ENCODE measurements around the gene CDYL.

The CDYL gene

DNA sequence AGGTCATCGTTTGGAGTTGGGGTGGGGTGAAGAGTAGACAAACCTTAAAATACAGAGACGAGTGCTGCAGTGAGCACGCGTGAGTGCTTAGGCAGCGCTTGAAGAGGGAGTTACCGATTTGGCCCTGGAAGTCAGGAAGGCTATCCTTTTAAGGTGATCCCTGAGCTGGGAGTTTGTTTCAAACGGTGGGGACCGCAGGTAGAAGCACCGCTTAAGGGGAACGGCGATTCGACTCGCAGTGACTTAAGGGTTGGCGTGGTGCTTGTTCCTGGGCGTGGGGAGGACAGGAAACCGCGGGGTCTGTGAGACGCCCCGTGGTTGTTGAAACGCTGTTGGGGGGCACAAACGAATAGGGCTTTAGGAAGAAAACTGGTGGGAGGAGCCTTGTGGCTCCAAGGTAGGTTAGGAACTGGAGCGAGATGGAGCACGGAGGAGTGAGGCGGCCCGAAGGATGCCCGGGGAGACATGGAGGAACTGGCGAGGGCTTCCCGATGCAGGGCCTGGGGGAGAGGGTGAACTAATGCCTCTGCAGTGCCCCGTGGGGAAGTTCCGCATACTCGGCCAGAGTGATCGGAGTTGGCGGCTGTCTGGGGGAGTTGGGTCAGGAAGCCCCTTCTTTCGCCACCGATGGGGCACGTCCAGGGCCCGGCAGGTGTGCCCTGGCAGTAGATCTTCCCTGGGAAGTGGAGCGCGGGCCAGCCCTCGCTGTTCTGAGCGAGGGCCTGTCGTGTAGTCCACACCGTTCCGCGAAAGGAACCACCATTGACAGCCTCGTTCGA is 1.3 kb upstream of the CDYL start:
- DNase-seq (ENCODE audit: low spot score) = peak; percentile 13

GRCh38 chr6:4775494-4776130 is 592 bp upstream of the CDYL start:
- DNase-seq (ENCODE audit: low spot score) = peak; percentile 75

- DNase-seq (ENCODE audit: low spot score) = no peak
Measured at GRCh38 chr6:4776493-4777393, 539 bp downstream of the CDYL start.

- DNase-seq (ENCODE audit: low spot score) = no peak
Measured at GRCh38 chr6:4777394-4777935, 1.3 kb downstream of the CDYL start.

DNA sequence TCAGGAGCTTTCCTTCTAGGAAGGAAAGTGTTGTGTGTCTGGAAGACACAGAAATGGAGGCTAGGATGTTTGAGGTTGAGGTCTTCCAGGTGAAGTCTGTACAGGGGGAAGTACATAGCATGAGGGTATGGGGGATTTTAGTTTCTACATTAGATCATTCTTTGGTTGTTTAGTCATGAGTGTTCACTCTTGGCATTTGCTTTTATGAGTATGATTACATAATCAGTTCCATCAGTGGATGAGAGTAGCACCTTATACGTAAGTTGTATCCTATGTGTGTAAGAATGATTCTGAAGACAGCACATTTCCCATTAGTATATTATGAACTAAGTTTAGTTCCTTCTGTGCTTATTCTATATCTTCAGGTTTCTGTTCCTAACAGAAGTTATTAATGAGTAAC is 1.9 kb downstream of the CDYL start:
- no peak for DNase-seq (ENCODE audit: low spot score)

GRCh38 chr6:4780360-4780812 is 4.2 kb downstream of the CDYL start:
- no peak for DNase-seq (ENCODE audit: low spot score)

DNA sequence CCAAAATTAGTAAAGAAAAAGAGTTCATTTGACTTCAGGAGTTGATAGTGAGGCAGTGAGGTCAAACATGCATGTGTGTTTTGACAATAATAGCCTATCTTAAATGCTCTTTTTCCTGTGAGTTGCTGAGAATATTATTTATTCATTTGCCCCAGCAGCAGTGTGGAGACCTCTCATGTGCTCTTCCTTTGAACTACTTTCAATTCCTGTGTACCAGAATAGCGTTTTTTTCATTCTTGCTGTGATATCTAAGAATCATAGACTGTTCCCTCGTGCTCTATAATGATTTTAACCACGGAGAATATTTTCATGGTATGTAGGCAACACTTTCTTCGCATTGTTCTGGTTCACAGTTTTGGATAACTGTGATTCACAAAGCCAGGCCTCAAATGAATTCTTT is 5.2 kb downstream of the CDYL start:
- no peak for DNase-seq (ENCODE audit: low spot score)

- no peak for DNase-seq (ENCODE audit: low spot score)
Measured at GRCh38 chr6:4781967-4782575, 5.9 kb downstream of the CDYL start.

GRCh38 chr6:4786996-4787395 is 10.8 kb downstream of the CDYL start:
- DNase-seq (ENCODE audit: low spot score) = no peak

DNA sequence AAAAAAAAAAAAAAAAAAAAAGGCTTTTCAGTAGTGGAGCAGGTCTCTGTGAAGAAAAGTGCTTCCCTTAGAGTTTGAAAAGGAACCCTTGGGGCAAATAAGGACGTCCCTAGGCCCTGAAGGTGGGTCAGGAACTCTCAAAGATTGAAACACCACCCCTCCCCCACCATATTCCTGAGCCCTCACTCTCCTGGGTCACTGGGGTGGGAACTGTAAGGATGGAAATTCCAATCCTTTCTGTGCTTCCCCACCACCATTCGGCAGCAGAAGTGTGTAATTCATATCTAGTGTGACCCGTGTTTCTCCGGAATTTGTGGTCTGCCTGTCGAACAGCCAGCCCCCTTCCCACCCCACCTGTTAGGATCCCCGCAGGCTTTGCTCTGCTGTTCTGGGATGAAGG is 12.3 kb downstream of the CDYL start:
- no peak for DNase-seq (ENCODE audit: low spot score)

DNA sequence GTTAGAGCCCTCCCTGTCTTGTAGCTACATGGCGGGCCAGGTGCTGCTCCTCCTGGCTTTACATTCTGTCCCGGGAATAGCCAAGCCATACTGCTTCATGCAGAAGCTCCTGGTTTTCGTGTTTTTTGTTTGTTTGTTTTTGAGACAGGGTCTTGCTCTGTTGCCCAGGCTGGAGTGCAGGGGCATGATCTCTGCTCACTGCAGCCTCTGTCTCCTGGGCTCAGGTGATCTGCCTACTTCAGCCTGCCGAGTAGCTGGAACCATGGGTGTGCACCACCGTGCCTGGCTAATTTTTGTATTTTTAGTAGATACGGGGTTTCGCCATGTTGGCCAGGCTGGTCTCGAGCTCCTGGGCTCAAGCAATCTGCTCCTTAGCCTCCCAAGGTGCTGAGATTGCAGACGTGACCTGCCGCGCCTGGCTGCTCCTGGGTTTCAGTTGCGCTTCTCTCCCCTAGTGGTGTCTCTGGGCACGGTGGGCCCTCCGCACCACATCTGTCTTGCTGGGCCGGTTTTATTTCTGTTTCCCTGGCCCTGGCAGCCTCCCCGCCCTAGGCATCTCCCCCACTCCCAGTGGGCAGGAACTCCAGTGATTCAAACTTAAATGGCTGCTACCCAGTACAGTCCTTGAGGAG is 12.9 kb downstream of the CDYL start:
- DNase-seq (ENCODE audit: low spot score) = no peak

- no peak for DNase-seq (ENCODE audit: low spot score)
Measured at GRCh38 chr6:4790158-4790899, 14.1 kb downstream of the CDYL start.

DNA sequence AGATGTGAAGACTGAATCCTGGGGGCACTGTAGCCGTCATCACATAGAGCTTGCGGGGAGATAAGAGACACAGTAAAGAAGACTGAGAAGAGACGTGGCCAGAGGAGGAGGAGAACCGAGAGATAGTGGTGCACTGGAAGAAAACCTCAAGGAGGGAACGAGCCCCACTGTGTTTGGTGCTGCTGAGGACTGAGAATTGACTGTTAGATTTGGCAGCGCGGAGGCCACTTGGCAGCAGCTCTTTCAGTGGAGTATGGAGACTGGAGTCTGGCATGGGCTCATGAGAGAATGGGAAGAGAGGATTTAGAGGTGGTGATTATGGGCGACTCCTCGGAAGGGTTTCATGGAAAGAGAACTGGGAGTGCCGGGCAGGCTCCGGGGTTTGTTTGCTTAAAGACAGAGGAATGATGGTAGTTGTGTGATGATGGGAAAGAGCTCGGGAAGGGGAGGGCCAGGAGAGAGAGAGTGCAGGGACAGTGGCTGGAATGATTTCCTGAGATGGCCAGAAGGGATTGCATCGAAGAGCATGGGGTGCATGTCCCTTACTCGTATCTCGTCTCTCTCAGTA is 18.0 kb downstream of the CDYL start:
- no peak for DNase-seq (ENCODE audit: low spot score)

GRCh38 chr6:4797587-4797986 is 21.4 kb downstream of the CDYL start:
- no peak for DNase-seq (ENCODE audit: low spot score)

GRCh38 chr6:4799912-4800311 is 23.7 kb downstream of the CDYL start:
- DNase-seq (ENCODE audit: low spot score) = no peak

DNA sequence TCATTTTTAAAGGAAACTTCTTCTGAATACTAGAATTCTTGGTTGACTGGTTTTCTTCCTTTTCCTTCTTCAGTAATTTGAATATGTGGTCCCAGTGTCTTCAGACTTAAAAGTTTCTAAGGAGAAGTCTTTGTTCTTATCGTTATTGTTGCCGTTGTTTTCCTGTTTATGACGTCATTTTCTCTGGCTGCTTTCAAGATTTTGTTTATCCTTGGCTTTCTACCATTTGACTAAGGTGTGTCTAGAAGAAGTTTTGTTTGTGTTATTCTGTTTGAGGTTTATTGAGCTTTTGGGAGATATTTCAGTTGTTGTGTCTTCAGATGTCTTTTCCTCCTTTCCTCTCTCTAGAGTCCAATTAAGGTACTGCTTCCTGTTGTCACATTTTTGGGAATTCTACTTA is 24.5 kb downstream of the CDYL start:
- DNase-seq (ENCODE audit: low spot score) = no peak

- no peak for DNase-seq (ENCODE audit: low spot score)
Measured at GRCh38 chr6:4801491-4802110, 25.4 kb downstream of the CDYL start.

DNA sequence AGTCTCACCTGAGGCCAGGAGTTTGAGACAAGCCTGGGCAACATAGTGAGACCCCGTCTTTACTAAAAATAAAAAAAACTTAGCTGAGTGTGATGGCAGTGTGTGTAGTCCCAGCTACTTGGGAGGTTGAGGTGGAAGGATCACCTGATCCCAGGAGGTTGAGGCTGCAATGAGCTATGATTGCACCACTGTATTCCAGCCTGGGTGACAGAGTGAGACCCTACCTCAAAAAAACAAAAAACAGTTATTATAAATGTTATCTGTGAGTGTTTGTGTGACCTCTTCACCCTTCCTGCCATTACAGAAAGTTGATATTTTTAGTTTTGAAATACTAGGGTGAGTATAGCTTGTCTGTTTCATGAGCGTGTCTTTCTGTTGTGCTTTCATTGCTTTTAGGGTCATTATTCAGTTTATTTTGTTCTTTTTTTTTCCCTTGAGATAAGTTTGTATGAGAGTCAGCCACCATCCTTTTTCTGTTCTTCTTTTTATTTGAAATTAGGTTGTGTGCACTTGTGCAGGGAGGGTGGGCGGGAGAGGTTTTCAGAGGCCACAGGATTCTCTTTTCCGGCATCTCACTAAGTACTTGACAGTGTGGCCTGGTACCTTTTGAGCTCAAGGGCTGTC is 26.2 kb downstream of the CDYL start:
- DNase-seq (ENCODE audit: low spot score) = no peak

GRCh38 chr6:4803343-4803744 is 27.1 kb downstream of the CDYL start:
- DNase-seq (ENCODE audit: low spot score) = no peak

GRCh38 chr6:4804095-4804494 is 27.9 kb downstream of the CDYL start:
- no peak for DNase-seq (ENCODE audit: low spot score)
